DMS153 treated with DMSO at 0.1 percent for 48 hours (cell line): ENCODE data around the gene DMBX1.

Source experiments
- DNase-seq: peaks from one replicate; lab custom pipeline; 2025; ENCODE audit not compliant: unreplicated experiment; lab: John Stamatoyannopoulos, UW

Gene DMBX1

GRCh38 chr1:46489638-46490405 lies at the start of gene DMBX1:
TSS of gene DMBX1 (plus strand) at chr1:46489836. CDS start at chr1:46507011, 17,175 bp downstream.
- DNase-seq: peak; percentile 48

GRCh38 chr1:46440478-46440877 lies 49.2 kb upstream of the DMBX1 start:
- no peak for DNase-seq

DNA sequence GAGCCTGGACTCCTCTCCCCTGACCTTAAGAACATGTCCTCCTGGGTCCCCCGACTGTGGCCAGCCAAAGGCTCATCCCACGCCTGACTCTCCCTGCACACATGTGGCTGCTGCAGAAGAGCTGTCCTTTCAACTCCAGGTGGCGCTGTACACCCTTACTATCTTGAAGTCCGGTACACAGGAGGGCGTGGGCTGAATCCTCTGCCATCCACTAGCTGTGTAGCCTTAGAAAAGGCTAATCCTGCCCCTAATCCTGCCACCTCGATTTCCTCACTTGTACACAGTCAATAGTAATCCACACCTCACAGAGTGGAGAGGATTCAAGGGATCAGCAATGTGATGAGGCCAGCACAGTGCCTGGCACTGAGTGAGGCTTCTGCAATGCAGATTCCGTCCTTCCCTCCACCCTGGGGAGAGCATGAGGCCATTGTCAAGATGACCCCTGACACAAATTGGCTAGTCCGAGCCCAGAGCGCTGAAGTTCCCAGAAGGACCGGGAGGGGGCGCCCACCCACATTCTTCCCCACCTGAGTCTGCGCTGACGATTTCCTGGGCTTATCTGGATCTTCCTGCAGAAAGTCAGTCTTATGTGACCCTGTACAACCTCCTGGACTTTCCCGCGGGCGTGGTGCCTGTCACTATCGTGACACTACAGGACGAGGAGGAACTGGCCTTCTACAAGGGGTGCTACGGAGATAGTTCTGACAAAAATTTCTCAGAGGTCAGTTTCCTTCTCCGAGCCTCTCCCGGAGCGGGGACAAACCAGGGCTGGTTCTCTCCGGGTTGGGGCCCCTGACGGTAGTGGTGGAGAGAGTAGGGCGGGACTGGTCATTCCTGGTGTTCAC lies 47.1 kb upstream of the DMBX1 start:
- DNase-seq: peak; percentile 34

DNA sequence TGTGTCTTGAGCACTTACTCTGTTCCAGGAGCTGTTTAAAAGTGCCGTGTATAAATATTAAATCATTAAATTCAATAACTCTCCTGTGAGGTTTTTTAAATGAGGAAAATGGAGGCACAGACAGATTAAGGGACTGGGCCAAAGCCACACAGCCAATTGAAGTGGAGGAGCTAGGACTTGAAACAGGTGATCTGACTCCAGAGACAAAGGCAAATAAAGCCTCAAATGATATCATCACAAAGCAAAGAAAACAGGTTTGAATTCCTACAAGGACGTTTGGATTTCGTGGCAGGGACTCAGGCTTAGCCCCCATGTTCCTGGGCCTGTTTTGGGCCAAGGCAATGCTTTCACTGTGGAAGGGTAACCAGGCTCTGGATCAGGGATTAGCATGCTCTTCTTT lies 45.2 kb upstream of the DMBX1 start:
- DNase-seq: no peak

GRCh38 chr1:46445773-46446256 lies 43.8 kb upstream of the DMBX1 start:
- no peak for DNase-seq

GRCh38 chr1:46446646-46447498 lies 42.8 kb upstream of the DMBX1 start:
- DNase-seq: peak; percentile 90

DNA sequence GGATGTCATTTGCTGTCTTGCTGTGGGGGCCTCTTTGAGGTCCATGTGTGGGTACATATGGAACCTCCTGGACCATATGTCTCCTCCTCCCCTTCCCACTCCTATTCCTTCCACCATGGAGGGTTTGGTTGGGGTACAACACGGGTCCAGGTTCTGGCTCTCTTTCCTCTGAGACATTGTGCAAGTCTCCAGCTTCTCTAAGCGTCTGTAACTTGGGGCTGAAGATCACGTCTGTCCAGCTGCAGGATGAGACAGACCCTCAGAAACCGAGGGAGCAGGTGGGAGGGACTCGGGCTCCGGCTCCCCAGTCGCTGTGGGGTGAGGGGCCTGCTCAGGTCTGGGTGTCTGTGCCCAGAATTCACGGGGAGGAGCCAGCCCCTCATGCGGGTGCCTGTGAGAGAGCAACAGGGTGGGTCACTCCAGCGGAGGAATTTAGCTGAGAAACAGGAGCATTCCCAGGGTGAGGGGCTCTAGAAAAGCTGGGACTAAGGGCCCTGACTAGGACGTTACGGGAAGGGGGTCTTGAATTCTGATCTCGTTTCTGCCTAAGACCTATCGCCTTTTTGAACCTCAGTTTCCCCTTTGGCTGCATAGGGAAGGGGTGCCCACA lies 42.0 kb upstream of the DMBX1 start:
- no peak for DNase-seq

DNA sequence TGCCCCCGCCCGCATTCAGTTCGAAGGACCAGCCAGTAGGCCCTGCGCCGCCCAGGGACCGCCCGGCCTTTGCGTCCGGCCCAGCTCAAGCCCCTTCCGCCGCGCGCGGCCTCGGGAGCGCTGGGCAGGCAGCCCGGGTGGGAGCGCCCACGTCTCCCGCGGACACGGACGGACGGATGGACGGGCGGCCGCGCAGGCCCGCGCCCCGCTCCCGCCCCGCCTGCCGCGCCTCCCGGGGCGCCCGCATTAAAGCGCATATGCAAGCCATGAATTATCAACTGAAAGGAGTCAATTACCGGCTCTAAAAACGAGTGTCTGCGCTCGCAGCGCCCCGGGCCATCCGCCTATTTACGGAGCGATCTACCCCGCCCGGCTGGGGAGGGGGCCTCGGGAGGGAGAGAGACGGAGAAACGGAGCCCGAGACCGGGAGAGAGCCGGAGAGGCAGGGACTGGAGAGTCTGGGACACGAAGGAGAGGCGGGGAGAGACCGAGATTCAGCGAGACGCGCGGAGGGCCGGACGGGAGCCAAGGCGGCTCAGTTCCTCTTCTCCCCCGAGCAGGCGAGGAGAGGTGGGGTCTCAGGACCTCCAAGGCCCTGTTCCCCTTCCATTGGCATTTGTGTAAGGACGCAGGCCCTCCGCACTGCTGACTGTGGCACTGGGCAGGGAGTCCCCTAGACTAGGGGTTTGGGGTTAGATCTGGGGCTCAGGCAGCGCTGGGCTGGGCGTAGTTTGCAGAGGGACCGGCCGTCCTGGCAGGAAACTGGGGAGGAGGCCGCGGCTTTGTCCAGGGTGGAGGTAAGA lies 41.3 kb upstream of the DMBX1 start:
- DNase-seq: no peak

DNA sequence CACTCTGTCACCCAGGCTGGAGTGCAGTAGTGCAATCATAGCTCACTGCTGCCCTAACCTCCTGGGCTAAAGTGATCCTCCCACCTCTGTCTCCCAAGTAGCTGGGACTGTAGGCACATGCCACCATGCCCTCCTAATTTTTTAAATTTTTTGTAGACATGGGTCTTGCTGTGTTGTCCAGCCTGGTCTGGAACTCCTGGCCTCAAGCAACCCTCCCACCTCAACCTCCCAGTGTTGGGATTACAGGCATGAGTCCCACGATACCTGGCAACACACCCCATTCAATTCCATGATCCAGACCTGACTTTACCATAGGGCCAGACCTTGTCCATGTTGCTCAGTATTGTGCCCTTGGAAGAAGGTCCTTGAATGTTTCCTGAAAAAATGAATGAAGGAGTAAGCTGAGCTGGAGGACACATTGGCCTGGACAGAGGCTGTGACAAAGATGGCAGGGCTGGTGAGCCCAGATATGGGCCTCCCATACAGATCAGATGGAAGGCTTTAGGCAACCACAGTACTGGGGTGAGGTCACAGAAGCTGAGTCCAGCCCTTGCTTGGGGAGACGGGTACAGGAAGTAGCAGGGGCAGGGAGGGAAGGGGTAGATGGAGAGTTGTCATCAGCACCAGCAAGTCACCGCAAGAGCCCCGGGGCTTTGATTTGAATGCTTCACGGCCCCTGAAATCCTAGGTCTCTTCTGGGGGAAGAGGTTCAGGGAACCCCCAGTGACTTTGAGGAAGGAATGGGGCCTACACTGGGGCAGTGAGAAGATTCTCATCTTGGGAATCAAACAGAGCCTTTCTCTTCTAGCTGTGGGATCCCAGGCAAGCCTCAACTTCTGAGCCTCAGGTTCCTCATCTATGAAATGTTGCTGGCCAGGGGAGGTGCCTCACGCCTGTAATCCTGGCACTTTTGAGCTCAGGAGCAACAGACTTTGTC lies 40.1 kb upstream of the DMBX1 start:
- no peak for DNase-seq

GRCh38 chr1:46450160-46450517 lies 39.5 kb upstream of the DMBX1 start:
- DNase-seq: no peak

DNA sequence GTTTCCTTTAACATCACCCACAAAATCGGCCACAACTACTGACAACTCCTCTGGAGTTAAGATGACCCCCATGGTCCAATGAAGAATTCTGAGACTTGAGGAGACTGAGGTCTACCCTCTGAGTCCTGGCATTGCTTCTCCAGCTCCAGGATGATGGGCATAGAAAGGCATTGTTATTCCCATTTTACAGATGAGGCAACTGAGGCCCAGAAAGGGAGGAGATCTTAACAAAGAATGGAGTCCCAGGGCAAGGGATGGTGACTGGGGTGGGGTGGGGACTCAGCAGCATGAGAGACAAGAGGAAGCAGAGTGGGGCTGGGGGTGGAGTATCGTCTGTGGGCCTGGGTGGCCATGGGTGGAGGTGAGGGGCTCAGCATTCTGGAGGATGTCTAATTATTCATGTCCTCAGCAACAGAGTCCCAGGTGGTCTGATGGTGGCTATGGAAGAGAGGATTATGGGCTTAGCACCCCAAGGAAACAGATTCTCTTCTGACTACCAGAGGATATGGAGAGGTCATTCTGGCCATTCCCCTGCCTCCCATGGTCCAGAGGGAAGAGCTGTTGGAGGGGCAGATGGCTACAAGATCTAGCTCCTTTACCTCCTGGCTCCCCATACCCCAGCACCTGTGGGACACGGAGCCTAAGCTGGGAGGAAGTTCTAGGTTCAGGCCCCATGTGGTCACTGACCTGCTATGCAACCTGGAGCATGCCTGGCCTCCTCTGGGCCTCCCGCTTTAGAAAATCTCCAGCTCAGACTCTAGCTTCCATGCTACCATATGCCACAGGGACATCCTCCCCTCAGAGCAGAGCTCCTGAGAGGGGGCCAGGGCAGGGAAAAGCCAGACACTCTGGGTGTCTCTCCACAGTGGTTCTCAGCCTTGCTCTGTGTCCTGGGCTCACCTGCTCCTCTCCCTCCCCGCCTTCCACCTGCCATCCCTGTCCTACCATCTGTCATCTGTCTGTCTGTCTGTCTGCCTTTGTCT lies 37.4 kb upstream of the DMBX1 start:
- DNase-seq: no peak

GRCh38 chr1:46452931-46453325 lies 36.7 kb upstream of the DMBX1 start:
- no peak for DNase-seq

- no peak for DNase-seq
Measured at GRCh38 chr1:46453449-46453848, 36.2 kb upstream of the DMBX1 start.

- peak; percentile 37 for DNase-seq
Measured at GRCh38 chr1:46455951-46456350, 33.7 kb upstream of the DMBX1 start.

DNA sequence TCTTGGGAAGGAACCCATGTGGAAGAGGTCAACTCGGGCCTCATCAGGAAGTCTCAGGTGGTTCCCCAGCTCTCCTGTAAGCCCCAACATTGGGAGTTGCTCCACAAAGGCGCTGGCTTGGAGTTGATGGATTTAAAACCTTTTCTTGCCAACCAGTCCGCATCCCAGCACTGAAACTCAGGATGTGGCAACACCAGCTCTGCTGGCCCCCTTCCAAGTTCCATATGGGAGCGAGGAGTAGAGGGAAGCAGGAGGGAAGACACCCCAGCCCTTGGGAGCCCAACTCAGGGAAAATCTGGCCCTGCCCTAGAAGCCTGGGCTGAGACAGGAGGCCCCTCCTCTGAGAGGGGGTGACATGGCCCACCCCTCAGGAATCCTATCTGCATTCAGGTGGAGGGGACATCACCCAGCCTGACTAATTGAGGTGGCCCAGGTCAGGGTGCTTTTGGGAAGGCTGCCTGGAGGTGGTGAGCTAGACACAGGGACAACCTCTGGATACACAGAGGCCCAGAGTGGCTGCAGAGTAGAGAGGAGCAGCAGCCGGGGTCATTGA lies 33.1 kb upstream of the DMBX1 start:
- no peak for DNase-seq

GRCh38 chr1:46457178-46457577 lies 32.5 kb upstream of the DMBX1 start:
- no peak for DNase-seq

- DNase-seq: no peak
Measured at GRCh38 chr1:46458190-46458589, 31.4 kb upstream of the DMBX1 start.
